ENCODE measurements around the gene NFE2L3.
A peak's percentile ranks its signal among the peaks of the same experiment; 100 is the strongest.

The NFE2L3 gene

DNA sequence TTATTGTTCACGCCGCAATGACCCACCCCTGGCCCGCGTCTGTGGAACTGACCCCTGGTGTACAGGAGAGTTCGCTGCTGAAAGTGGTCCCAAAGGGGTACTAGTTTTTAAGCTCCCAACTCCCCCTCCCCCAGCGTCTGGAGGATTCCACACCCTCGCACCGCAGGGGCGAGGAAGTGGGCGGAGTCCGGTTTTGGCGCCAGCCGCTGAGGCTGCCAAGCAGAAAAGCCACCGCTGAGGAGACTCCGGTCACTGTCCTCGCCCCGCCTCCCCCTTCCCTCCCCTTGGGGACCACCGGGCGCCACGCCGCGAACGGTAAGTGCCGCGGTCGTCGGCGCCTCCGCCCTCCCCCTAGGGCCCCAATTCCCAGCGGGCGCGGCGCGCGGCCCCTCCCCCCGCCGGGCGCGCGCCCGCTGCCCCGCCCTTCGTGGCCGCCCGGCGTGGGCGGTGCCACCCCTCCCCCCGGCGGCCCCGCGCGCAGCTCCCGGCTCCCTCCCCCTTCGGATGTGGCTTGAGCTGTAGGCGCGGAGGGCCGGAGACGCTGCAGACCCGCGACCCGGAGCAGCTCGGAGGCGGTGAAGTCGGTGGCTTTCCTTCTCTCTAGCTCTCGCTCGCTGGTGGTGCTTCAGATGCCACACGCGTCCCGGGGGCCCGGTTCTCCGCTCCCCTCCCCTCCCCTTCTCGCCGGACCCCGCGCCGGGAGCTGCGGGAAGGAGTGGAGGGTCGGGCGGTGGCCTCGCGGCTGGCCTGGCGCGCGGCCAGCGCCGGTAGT is 49.4 kb downstream of the NFE2L3 start, which contains the start of gene CBX3:
Gene CBX3, plus strand, starts transcription at position 499 of the 772 bp plus-strand sequence. CDS start 1,254 bp downstream, outside the sequence.
- peak; percentile 56 for DNase-seq (ENCODE audit: low read depth)
- TF ChIP-seq, protein P1, sequence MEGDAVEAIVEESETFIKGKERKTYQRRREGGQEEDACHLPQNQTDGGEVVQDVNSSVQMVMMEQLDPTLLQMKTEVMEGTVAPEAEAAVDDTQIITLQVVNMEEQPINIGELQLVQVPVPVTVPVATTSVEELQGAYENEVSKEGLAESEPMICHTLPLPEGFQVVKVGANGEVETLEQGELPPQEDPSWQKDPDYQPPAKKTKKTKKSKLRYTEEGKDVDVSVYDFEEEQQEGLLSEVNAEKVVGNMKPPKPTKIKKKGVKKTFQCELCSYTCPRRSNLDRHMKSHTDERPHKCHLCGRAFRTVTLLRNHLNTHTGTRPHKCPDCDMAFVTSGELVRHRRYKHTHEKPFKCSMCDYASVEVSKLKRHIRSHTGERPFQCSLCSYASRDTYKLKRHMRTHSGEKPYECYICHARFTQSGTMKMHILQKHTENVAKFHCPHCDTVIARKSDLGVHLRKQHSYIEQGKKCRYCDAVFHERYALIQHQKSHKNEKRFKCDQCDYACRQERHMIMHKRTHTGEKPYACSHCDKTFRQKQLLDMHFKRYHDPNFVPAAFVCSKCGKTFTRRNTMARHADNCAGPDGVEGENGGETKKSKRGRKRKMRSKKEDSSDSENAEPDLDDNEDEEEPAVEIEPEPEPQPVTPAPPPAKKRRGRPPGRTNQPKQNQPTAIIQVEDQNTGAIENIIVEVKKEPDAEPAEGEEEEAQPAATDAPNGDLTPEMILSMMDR (IDR thresholded peaks at IDR 0.05; ENCODE audit: control insufficient read depth, extremely low read depth, insufficient read depth), result no peak

GRCh38 chr7:26202019-26202990 is 50.3 kb downstream of the NFE2L3 start:
- peak overlapping the region; percentile 100 for H3K4me3 ChIP-seq (ENCODE audit: low read depth, low read length)
- no peak for DNase-seq (ENCODE audit: low read depth)
- TF ChIP-seq, protein P1 (IDR thresholded peaks at IDR 0.05; ENCODE audit: control insufficient read depth, extremely low read depth, insufficient read depth), result no peak

More for the DNA sequence above, 49.4 kb downstream of the NFE2L3 start, which contains the start of gene CBX3:
- peak within 1 kb of the TSS; percentile 100 for H3K4me3 ChIP-seq (ENCODE audit: low read depth, low read length)

DNA sequence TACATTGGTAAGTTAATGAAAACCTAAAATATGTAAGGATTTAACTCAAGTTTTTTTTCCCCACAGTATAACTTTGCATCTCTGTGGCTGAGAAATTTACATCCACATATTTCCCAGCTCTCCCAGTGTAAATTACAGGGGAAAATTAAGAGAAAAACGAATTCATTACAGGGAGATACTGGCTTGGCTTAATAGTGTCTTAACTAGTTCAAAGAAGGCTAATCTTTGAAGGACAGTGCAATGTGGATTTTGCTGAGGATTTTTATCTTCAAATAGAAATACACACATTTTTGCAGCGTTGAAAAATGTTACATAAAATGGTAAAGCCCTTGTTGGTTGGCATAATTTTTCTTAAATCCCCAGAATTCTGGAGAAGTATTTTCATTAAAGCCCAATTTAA is 51.0 kb downstream of the NFE2L3 start:
- TF ChIP-seq, protein P1 (IDR thresholded peaks at IDR 0.05; ENCODE audit: control insufficient read depth, extremely low read depth, insufficient read depth), result no peak
- no peak for DNase-seq (ENCODE audit: low read depth)
- H3K4me3 ChIP-seq (ENCODE audit: low read depth, low read length), result peak overlapping the region; percentile 100

DNA sequence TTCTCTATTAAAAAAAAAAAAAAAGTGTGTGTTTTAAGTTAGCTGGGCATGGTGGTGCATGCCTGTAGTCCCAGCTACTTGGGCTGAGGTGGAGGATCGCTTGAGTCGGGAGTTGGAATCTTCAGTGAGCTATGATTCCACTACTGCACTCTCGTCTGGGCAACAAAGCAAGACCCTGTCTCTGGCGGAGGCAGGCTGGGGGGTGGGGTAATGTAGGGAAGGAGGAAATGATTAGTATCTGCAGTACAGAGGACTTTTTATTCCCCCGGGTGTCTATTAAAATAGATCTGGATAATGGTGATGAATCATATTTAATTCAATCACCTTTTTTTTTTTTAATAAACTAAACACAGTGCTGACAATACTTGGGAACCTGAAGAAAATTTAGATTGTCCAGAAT is 56.0 kb downstream of the NFE2L3 start:
- no peak overlapping the region for H3K4me3 ChIP-seq (ENCODE audit: low read depth, low read length)
- TF ChIP-seq, protein P1 (IDR thresholded peaks at IDR 0.05; ENCODE audit: control insufficient read depth, extremely low read depth, insufficient read depth), result no peak
- DNase-seq (ENCODE audit: low read depth), result no peak

- no peak overlapping the region for H3K4me3 ChIP-seq (ENCODE audit: low read depth, low read length)
- DNase-seq (ENCODE audit: low read depth), result no peak
- TF ChIP-seq, protein P1 (IDR thresholded peaks at IDR 0.05; ENCODE audit: control insufficient read depth, extremely low read depth, insufficient read depth), result no peak
Measured at GRCh38 chr7:26212921-26213718, 61.1 kb downstream of the NFE2L3 start.

GRCh38 chr7:26213807-26214515 is 62.0 kb downstream of the NFE2L3 start:
- no peak for DNase-seq (ENCODE audit: low read depth)
- H3K4me3 ChIP-seq (ENCODE audit: low read depth, low read length), result no peak overlapping the region
- TF ChIP-seq, protein P1 (IDR thresholded peaks at IDR 0.05; ENCODE audit: control insufficient read depth, extremely low read depth, insufficient read depth), result no peak

All from LNCaP clone FGC (cell line).